ENCODE results near the gene EFNA5.

GRCh38 chr5:107666051-107666655 lies 4.6 kb downstream of the EFNA5 start:
- TF ChIP-seq POLR2AphosphoS5 (IDR thresholded peaks at IDR 0.05; ENCODE audit: low read depth, low read length), result no peak
- TF ChIP-seq CTCF (IDR thresholded peaks at IDR 0.05; ENCODE audit: control extremely low read depth in 1 of 3, insufficient read depth in 1 of 3, low read depth in 1 of 3, low read length in 3 of 3), result no peak

Data from H1 (cell line).